Measurements from ENCODE around the gene STK39.

- no peak for TF ChIP-seq REST (IDR thresholded peaks at IDR 0.05; ENCODE audit: insufficient replicate concordance, low read depth)
- TF ChIP-seq, protein P1, sequence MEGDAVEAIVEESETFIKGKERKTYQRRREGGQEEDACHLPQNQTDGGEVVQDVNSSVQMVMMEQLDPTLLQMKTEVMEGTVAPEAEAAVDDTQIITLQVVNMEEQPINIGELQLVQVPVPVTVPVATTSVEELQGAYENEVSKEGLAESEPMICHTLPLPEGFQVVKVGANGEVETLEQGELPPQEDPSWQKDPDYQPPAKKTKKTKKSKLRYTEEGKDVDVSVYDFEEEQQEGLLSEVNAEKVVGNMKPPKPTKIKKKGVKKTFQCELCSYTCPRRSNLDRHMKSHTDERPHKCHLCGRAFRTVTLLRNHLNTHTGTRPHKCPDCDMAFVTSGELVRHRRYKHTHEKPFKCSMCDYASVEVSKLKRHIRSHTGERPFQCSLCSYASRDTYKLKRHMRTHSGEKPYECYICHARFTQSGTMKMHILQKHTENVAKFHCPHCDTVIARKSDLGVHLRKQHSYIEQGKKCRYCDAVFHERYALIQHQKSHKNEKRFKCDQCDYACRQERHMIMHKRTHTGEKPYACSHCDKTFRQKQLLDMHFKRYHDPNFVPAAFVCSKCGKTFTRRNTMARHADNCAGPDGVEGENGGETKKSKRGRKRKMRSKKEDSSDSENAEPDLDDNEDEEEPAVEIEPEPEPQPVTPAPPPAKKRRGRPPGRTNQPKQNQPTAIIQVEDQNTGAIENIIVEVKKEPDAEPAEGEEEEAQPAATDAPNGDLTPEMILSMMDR (IDR thresholded peaks at IDR 0.05; ENCODE audit: insufficient read depth, low read length) = no peak
Observed at GRCh38 chr2:168247341-168248261, at the start of gene STK39.

Data from HL-60 (cell line).